T47D (cell line): ENCODE data around the gene LHB.
"Not testable (repeated sequence)": the region's sequence is repeated elsewhere in the genome, so short reads cannot be mapped to it uniquely, and the experiment has no call there.

Source experiments
- DNase-seq, 2 experiments: peaks; one replicate each; pipeline versions ENCODE4 v3.0.0 to v3.0.0-alpha.2; 2011 to 2012; ENCODE audit warnings: low read depth in 1 of 2, low spot score in 1 of 2
- JUND ChIP-seq: IDR thresholded peaks from 2 replicates; pipeline ENCODE4 v1.6.1; 2012; ENCODE audit warnings: low read depth
- in situ Hi-C: cut with HindIII; loops from 2 replicates; pipeline ENCODE4 v1.10.0; 2016; ENCODE audit warnings: low sequenced_read_pairs, low pct_unique_long_range_greater_than_20kb

Gene LHB

GRCh38 chr19:49017041-49017665 is at the start of gene LHB:
LHB (minus strand) TSS chr19:49017091; CDS start chr19:49017081, 10 bp downstream.
- DNase-seq, result no peak
- no peak for TF ChIP-seq JUND
- in situ Hi-C loops, result no loop called here

GRCh38 chr19:49065905-49066512 is 49.1 kb upstream of the LHB start:
- in situ Hi-C loops, result no loop called here
- DNase-seq, result peak in 1 of 2 experiments; percentile 10
- TF ChIP-seq JUND, result no peak

- peak; percentile 73 to 83 for DNase-seq
- in situ Hi-C loops, result no loop called here
- TF ChIP-seq JUND, result no peak
These were observed 48.1 kb upstream of the LHB start, which contains the start of gene NTF4 for GRCh38 chr19:49064768-49065611. NTF4 (minus strand) TSS chr19:49064818; CDS start chr19:49061997, 2,821 bp downstream.

- in situ Hi-C loops, result no loop called here
- TF ChIP-seq JUND, result no peak
- DNase-seq, result peak in 1 of 2 experiments; percentile 67
These were observed 47.2 kb upstream of the LHB start for GRCh38 chr19:49064029-49064629.

- in situ Hi-C loops, result no loop called here
- no peak for DNase-seq
- no peak for TF ChIP-seq JUND
These were observed 44.6 kb upstream of the LHB start for GRCh38 chr19:49061445-49061844.

- no peak for DNase-seq
- TF ChIP-seq JUND, result no peak
- in situ Hi-C loops, result no loop called here
These were observed 44.1 kb upstream of the LHB start for GRCh38 chr19:49061000-49061399.

GRCh38 chr19:49059053-49059452 is 42.2 kb upstream of the LHB start:
- in situ Hi-C loops, result no loop called here
- DNase-seq, result no peak
- no peak for TF ChIP-seq JUND

GRCh38 chr19:49058562-49058961 is 41.7 kb upstream of the LHB start:
- DNase-seq, result peak in 1 of 2 experiments; percentile 66
- TF ChIP-seq JUND, result no peak
- in situ Hi-C loops, result no loop called here

- DNase-seq, result peak; percentile 73 to 79
- in situ Hi-C loops, result no loop called here
- TF ChIP-seq JUND, result no peak
These were observed 40.8 kb upstream of the LHB start, which contains the start of gene CGB7 for GRCh38 chr19:49057636-49058234. CGB7 (minus strand) TSS chr19:49057749; CDS start chr19:49055375, 2,374 bp downstream.

GRCh38 chr19:49056902-49057596 is 40.2 kb upstream of the LHB start:
- in situ Hi-C loops, DNase-seq: not testable (repeated sequence)

GRCh38 chr19:49056101-49056901 is 39.4 kb upstream of the LHB start:
- peak; percentile 51 to 82 for DNase-seq
- in situ Hi-C loops, result no loop called here
- TF ChIP-seq JUND, result no peak

- in situ Hi-C loops, DNase-seq: not testable (repeated sequence)
These were observed 33.6 kb upstream of the LHB start for GRCh38 chr19:49050376-49051033.

- in situ Hi-C loops, DNase-seq: not testable (repeated sequence)
These were observed 32.9 kb upstream of the LHB start for GRCh38 chr19:49049834-49050233.

- DNase-seq, in situ Hi-C loops: not testable (repeated sequence)
These were observed 32.1 kb upstream of the LHB start, which contains the start of gene CGB8 for GRCh38 chr19:49049011-49049410. CGB8 (minus strand) TSS chr19:49049111; CDS start chr19:49048739, 372 bp downstream.

- in situ Hi-C loops, DNase-seq: not testable (repeated sequence)
These were observed 26.7 kb upstream of the LHB start, which contains the start of gene CGB5 for GRCh38 chr19:49043548-49043947. CGB5 (plus strand) TSS chr19:49043848; CDS start chr19:49044210, 362 bp downstream.
